GM12891 (cell line): ENCODE results near the gene TCP11.

Source experiments
- DNase-seq: peaks from one replicate; pipeline ENCODE4 v3.0.0; 2011; ENCODE audit warnings: low spot score; ENCODE audit not compliant: insufficient read length
- FAIRE-seq: peaks from 2 replicates; lab custom pipeline; 2011; peaks lifted over from hg19 to GRCh38; lab: Jason Lieb, UNC
- PAX5 ChIP-seq: IDR thresholded peaks from 2 replicates; pipeline ENCODE4 v1.6.1; 2011; ENCODE audit warnings: low read length, moderate library complexity, mild to moderate bottlenecking; ENCODE audit not compliant: insufficient read depth, severe bottlenecking
- POLR2A ChIP-seq: IDR thresholded peaks from 2 replicates; pipeline ENCODE4 v1.6.1; 2011; ENCODE audit warnings: low read depth, low read length, control low read depth
- POLR2AphosphoS5 ChIP-seq: IDR thresholded peaks from 2 replicates; pipeline ENCODE4 v1.6.1; 2011; ENCODE audit warnings: low read depth, low read length, control low read depth
- POU2F2 ChIP-seq: IDR thresholded peaks from 2 replicates; pipeline ENCODE4 v1.6.1; 2011; ENCODE audit warnings: low read depth, mild to moderate bottlenecking, control low read depth, low read length, moderate library complexity
- SPI1 ChIP-seq: IDR thresholded peaks from 2 replicates; pipeline ENCODE4 v1.6.1; 2011; ENCODE audit warnings: low read depth, low read length, control low read depth
- TAF1 ChIP-seq: IDR thresholded peaks from 2 replicates; pipeline ENCODE4 v1.6.1; 2011; ENCODE audit warnings: low read depth, low read length, control low read depth

Gene TCP11

DNA sequence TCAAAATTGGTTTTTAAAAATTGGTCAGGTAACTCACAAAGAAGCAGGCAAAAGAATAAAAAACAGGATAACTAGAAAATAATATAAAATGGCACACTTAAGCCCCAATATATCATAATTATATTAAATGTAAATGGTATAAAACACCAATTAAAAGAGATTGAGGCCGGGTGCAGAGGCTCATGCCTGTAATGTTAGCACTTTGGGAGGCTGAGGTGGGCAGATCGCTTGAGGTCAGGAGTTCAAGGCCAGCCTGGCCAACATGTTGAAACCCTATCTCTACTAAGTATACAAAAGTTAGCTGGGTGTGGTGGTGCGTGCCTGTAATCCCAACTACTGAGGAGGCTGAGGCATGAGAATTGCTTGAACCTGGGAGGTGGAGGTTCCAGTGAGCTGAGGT, 36.1 kb downstream of the TCP11 start:
- FAIRE-seq = no peak
- TF ChIP-seq POU2F2 (no peak), POLR2AphosphoS5 (no peak), POLR2A (no peak), PAX5 (no peak), SPI1 (no peak), TAF1 (no peak)
- no peak for DNase-seq

GRCh38 chr6:35099116-35099515, 42.0 kb downstream of the TCP11 start:
- FAIRE-seq = no peak

DNA sequence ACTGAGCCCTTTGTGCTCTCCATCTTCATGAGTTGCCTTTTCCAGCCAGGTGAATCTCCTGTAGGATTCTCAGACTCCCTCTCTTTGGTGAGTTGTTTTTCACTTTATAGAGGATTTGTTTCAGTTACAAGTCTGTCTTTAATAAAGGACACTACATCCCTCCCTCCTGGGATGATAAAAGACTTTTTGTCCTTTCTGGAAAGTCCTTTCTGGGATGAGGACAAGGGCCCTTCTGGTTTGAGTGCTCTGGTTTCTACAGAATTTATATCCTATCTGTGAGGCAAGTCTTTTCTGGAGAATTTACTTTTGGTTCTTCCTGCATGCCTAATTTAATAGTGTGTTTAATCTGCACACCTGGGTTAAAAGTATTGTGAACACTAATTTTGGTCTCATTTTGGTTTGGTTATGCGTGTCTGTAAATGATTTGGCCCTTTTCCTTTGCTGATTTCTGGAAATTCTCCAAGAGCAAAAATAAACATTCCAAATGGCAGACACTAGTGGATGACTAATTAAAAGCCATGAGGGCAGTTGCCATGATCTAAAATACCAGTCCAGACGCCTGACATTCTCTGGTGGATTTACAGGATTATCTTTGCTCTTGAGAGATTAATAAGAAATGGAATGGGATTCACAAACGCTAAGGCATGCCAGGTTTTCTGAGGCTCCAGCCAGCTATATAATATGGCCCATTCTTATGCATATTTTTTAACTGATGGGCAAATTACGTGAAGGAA, 44.8 kb downstream of the TCP11 start:
- FAIRE-seq (no peak), DNase-seq (no peak)
- TF ChIP-seq TAF1 (no peak), PAX5 (no peak), POU2F2 (no peak), POLR2AphosphoS5 (no peak), SPI1 (no peak), POLR2A (no peak)

More at GRCh38 chr6:35099116-35099515, 42.0 kb downstream of the TCP11 start:
- DNase-seq = no peak
- no peak for TF ChIP-seq PAX5
- TF ChIP-seq POLR2AphosphoS5 = no peak
- TF ChIP-seq TAF1 = no peak
- TF ChIP-seq SPI1 = no peak
- no peak for TF ChIP-seq POLR2A
- TF ChIP-seq POU2F2 = no peak

DNA sequence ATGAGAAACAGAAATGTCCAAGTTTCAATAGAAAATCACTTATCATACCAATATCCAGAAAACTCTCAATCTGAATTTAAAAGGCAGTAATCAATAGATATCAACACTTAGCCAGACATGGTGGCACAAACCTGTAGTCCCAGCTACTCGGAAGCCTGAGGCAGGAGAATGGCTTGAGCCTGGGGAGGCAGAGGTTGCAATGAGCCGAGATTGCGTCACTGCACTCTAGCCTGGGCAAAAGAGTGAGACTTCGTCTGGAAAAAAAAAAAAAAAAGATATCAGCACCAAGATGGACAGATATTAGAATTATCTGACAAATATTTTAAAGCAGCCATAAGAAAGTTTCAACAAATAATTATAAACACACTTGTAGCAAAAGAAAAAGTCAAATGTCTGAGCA, 47.0 kb downstream of the TCP11 start:
- DNase-seq (no peak), FAIRE-seq (no peak)
- TF ChIP-seq PAX5 = no peak

DNA sequence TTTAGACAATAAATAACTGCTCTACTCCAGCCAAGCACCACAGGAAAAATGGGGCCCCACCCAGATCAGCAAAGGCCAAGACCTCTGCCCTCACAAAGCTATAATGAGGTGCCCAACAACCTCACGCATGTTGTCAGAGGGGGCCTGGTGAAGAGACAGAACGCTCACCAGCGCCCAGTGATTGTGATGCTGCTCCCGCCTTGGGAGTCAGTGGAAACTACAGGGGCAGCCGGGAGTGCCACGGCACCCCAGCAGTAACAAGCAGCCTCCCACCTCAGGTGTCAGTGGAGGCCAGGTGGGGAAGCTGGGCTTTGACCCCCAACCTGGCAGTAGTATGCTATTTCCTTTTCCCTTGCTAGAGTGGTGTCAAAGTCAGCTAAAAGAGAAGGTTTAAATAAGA, 47.4 kb downstream of the TCP11 start:
- TF ChIP-seq PAX5 (no peak), POLR2A (no peak)
- FAIRE-seq (no peak), DNase-seq (no peak)

- DNase-seq (no peak), FAIRE-seq (no peak)
- TF ChIP-seq POLR2AphosphoS5 = no peak
- no peak for TF ChIP-seq SPI1
- no peak for TF ChIP-seq PAX5
- no peak for TF ChIP-seq POU2F2
- no peak for TF ChIP-seq POLR2A
These were observed 48.1 kb downstream of the TCP11 start for GRCh38 chr6:35093118-35093445.

DNA sequence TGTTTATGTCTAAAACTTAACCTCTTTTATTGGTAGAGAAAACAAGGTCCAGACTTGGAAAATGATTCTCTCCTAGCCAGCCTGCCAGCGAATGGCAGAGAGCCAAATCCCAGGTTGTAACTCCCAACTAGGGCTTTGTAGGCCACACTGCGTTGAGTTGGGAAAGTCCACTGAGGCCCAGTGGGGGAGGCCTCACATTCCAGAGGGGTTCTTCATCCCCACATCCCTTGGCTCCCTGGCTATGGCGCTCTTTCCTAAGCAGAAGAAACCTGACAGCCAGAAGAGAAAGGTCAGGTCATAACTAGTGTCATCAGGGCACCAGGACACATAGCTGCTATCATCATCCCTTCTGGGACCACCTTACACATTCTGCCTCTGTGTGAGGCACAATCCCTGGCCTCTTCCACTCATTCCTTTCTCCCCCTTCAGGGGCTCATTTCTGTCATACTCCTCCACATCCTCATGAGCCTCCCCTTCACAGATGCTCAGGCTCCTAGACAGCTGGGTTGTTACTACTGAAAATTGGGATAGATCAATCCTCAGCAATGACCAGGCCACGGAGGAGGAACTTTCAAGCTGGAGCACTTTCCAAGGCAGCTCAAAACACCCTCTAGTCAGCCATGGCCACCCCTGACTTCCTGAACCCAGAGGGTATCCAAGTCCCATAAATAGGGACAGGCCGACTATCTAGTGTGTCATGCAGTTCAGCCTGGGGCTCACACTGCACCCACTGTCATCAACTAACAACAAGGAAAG, 48.6 kb downstream of the TCP11 start:
- DNase-seq (no peak), FAIRE-seq (no peak)
- TF ChIP-seq POLR2AphosphoS5 = no peak
- TF ChIP-seq TAF1 = no peak
- no peak for TF ChIP-seq POLR2A
- no peak for TF ChIP-seq PAX5
- no peak for TF ChIP-seq SPI1
- TF ChIP-seq POU2F2 = no peak

- TF ChIP-seq POLR2AphosphoS5 (no peak), TAF1 (no peak), PAX5 (no peak), POU2F2 (no peak), SPI1 (no peak), POLR2A (no peak)
- no peak for DNase-seq
- no peak for FAIRE-seq
These were observed 49.6 kb downstream of the TCP11 start for GRCh38 chr6:35091346-35092083.

GRCh38 chr6:35090734-35091133, 50.4 kb downstream of the TCP11 start:
- no peak for DNase-seq
- TF ChIP-seq POLR2A = no peak
- no peak for TF ChIP-seq POLR2AphosphoS5
- no peak for TF ChIP-seq TAF1
- TF ChIP-seq PAX5 = no peak
- TF ChIP-seq POU2F2 = no peak
- no peak for TF ChIP-seq SPI1
- FAIRE-seq = no peak

GRCh38 chr6:35089935-35090505, 51.1 kb downstream of the TCP11 start:
- DNase-seq (peak; percentile 14), FAIRE-seq (no peak)
- no peak for TF ChIP-seq TAF1
- TF ChIP-seq POLR2A = no peak
- TF ChIP-seq SPI1 = no peak
- no peak for TF ChIP-seq POU2F2
- no peak for TF ChIP-seq PAX5
- TF ChIP-seq POLR2AphosphoS5 = no peak
